ENCODE measurements around the gene MYO18B. TPM values are rescaled to one million over a fixed set of nuclear protein-coding genes. Genes with fewer than 3 reads are reported as not detected.

Gene MYO18B
- total and polyA plus RNA-seq, 2 donors from 2014 or later: 0.19 to 0.41 TPM

GRCh38 chr22:25749420-25750169, 7.6 kb downstream of the MYO18B start:
- Histone ChIP-seq H3K4me3 (ENCODE audit: low read length in 3 of 3) (no peak overlapping the region), H3K9ac (ENCODE audit: low read length in 3 of 3) (no peak overlapping the region), H3K4me1 (ENCODE audit: control insufficient read depth in 2 of 3, insufficient read depth in 2 of 3, low read depth in 1 of 3, low read length in 3 of 3) (peaks cover 0 to 3% (median 0%) of the 10 kb centered on the region in 3 donors), H3K27me3 (ENCODE audit: control insufficient read depth, insufficient read depth, low read length) (no peaks in the 10 kb centered on the region), H3K27ac (ENCODE audit: low read depth in 2 of 2, low read length in 2 of 2) (no peak overlapping the region), H3K36me3 (ENCODE audit: control insufficient read depth in 2 of 3, insufficient read depth in 3 of 3, low read length in 3 of 3) (no peaks in the 10 kb centered on the region), H3K9me3 (ENCODE audit: control insufficient read depth in 2 of 3, insufficient read depth in 1 of 3, low read length in 3 of 3) (no peaks in the 10 kb centered on the region)
- FAIRE-seq (no peak), DNase-seq (no peak)
- TF ChIP-seq CTCF (IDR thresholded peaks at IDR 0.05; ENCODE audit: borderline replicate concordance, extremely low read depth, insufficient read depth): no peak
- intact Hi-C loops (cut with DNase I): no loop called here

- peaks cover 0 to 3% (median 0%) of the 10 kb centered on the region in 3 donors for H3K4me1 ChIP-seq (ENCODE audit: control insufficient read depth in 2 of 3, insufficient read depth in 2 of 3, low read depth in 1 of 3, low read length in 3 of 3)
- no peak for TF ChIP-seq CTCF (IDR thresholded peaks at IDR 0.05; ENCODE audit: borderline replicate concordance, extremely low read depth, insufficient read depth)
- intact Hi-C loops (cut with DNase I): no loop called here
- no peak overlapping the region for H3K27ac ChIP-seq (ENCODE audit: low read depth in 2 of 2, low read length in 2 of 2)
- DNase-seq: no peak
- H3K4me3 ChIP-seq (ENCODE audit: low read length in 3 of 3): no peak overlapping the region
- no peak overlapping the region for H3K9ac ChIP-seq (ENCODE audit: low read length in 3 of 3)
- no peaks in the 10 kb centered on the region for H3K36me3 ChIP-seq (ENCODE audit: control insufficient read depth in 2 of 3, insufficient read depth in 3 of 3, low read length in 3 of 3)
- H3K27me3 ChIP-seq (ENCODE audit: control insufficient read depth, insufficient read depth, low read length): no peaks in the 10 kb centered on the region
- no peaks in the 10 kb centered on the region for H3K9me3 ChIP-seq (ENCODE audit: control insufficient read depth in 2 of 3, insufficient read depth in 1 of 3, low read length in 3 of 3)
- FAIRE-seq: no peak
Observed at GRCh38 chr22:25750569-25751173, 8.7 kb downstream of the MYO18B start.

- H3K27ac ChIP-seq (ENCODE audit: low read depth in 2 of 2, low read length in 2 of 2): no peak overlapping the region
- H3K4me3 ChIP-seq (ENCODE audit: low read length in 3 of 3): no peak overlapping the region
- no peak for DNase-seq
- peaks cover 0 to 3% (median 0%) of the 10 kb centered on the region in 3 donors for H3K4me1 ChIP-seq (ENCODE audit: control insufficient read depth in 2 of 3, insufficient read depth in 2 of 3, low read depth in 1 of 3, low read length in 3 of 3)
- no peak overlapping the region for H3K9ac ChIP-seq (ENCODE audit: low read length in 3 of 3)
- intact Hi-C loops (cut with DNase I): no loop called here
- FAIRE-seq: no peak
- no peaks in the 10 kb centered on the region for H3K27me3 ChIP-seq (ENCODE audit: control insufficient read depth, insufficient read depth, low read length)
- no peaks in the 10 kb centered on the region for H3K9me3 ChIP-seq (ENCODE audit: control insufficient read depth in 2 of 3, insufficient read depth in 1 of 3, low read length in 3 of 3)
- no peaks in the 10 kb centered on the region for H3K36me3 ChIP-seq (ENCODE audit: control insufficient read depth in 2 of 3, insufficient read depth in 3 of 3, low read length in 3 of 3)
- TF ChIP-seq CTCF (IDR thresholded peaks at IDR 0.05; ENCODE audit: borderline replicate concordance, extremely low read depth, insufficient read depth): no peak
Observed at GRCh38 chr22:25751174-25751581, 9.2 kb downstream of the MYO18B start.
